ENCODE measurements around the gene ME3.

GRCh38 chr11:86403458-86403857, 269.0 kb downstream of the ME3 start:
- no peak for TF ChIP-seq POLR2AphosphoS5 (IDR thresholded peaks at IDR 0.05; ENCODE audit: low read depth, low read length)
- no peak for TF ChIP-seq REST (IDR thresholded peaks at IDR 0.05; ENCODE audit: insufficient read depth in 1 of 2, low read depth in 2 of 2, low read length in 2 of 2)
- no peak for TF ChIP-seq TAF1 (IDR thresholded peaks at IDR 0.05; ENCODE audit: borderline replicate concordance, insufficient read depth, low read length)
- no peak for TF ChIP-seq FOXP2 (optimal IDR thresholded peaks at IDR 0.05; ENCODE audit: borderline replicate concordance, extremely low read depth, extremely low read length, insufficient read depth)
- TF ChIP-seq SIN3A (IDR thresholded peaks at IDR 0.05; ENCODE audit: borderline replicate concordance, insufficient read depth, low read length) = no peak

All from PFSK-1 (cell line).